ENCODE results near the gene VSNL1.

Gene VSNL1

DNA sequence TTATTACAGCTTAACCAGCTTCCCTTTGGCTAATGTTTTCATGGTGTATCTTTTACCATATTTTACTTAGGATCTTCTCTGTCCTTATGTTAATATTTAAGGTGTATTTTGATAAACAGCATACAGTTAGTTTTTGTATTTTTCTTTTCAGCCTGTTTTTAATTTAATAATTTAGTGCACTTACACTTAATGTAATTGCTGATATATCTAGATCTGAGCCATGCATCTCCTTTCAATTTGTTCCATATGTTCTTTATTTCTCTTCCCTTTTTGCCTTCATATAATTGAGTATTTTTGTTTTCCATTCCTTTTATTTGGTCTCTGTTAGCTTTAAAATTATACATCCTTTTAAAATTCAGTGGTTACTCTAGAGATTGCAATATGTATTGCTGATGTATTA is 134.3 kb downstream of the VSNL1 start:
- Histone ChIP-seq H3K4me1 (no peaks in the 10 kb centered on the region), H3K79me2 (no peaks in the 10 kb centered on the region), H3K4me3 (ENCODE audit: low read depth, low read length) (no peak overlapping the region), H3K9ac (no peak overlapping the region), H3K27ac (no peak overlapping the region), H3K36me3 (ENCODE audit: control insufficient read depth, insufficient read depth, low read length) (no peaks in the 10 kb centered on the region), H2AFZ (no peak overlapping the region), H3K4me2 (ENCODE audit: low read length) (no peak overlapping the region), H3K9me3 (ENCODE audit: control insufficient read depth, low read length) (no peaks in the 10 kb centered on the region), H3K27me3 (ENCODE audit: control insufficient read depth, insufficient read depth, low read length) (no peaks in the 10 kb centered on the region)
- TF ChIP-seq, protein P1, sequence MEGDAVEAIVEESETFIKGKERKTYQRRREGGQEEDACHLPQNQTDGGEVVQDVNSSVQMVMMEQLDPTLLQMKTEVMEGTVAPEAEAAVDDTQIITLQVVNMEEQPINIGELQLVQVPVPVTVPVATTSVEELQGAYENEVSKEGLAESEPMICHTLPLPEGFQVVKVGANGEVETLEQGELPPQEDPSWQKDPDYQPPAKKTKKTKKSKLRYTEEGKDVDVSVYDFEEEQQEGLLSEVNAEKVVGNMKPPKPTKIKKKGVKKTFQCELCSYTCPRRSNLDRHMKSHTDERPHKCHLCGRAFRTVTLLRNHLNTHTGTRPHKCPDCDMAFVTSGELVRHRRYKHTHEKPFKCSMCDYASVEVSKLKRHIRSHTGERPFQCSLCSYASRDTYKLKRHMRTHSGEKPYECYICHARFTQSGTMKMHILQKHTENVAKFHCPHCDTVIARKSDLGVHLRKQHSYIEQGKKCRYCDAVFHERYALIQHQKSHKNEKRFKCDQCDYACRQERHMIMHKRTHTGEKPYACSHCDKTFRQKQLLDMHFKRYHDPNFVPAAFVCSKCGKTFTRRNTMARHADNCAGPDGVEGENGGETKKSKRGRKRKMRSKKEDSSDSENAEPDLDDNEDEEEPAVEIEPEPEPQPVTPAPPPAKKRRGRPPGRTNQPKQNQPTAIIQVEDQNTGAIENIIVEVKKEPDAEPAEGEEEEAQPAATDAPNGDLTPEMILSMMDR (IDR thresholded peaks at IDR 0.05) = no peak

DNA sequence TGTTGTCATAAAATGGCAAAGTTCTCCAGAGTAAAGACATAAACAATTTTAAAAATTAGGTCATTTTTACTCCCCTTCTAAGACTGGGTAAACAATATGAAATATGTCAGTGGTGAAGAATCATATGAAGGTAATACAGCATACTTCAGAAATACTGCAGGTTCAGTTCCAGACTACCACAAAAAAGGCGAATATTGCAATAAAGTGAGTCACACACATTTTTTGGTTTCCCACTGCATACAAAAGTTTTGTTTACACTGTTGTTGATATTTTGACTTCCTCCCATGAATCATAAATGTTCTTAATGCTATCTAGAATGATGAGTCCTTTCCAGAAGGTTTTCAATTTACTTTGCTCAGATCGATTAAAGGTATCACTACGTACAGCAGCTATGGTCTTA is 139.6 kb downstream of the VSNL1 start:
- Histone ChIP-seq H3K36me3 (ENCODE audit: control insufficient read depth, insufficient read depth, low read length) (no peaks in the 10 kb centered on the region), H2AFZ (no peak overlapping the region), H3K79me2 (no peaks in the 10 kb centered on the region), H3K9me3 (ENCODE audit: control insufficient read depth, low read length) (no peaks in the 10 kb centered on the region), H3K4me3 (ENCODE audit: low read depth, low read length) (no peak overlapping the region), H3K9ac (no peak overlapping the region), H3K27ac (no peak overlapping the region), H3K4me2 (ENCODE audit: low read length) (no peak overlapping the region), H3K4me1 (no peaks in the 10 kb centered on the region), H3K27me3 (ENCODE audit: control insufficient read depth, insufficient read depth, low read length) (no peaks in the 10 kb centered on the region)
- TF ChIP-seq, protein P1 (IDR thresholded peaks at IDR 0.05) = no peak

DNA sequence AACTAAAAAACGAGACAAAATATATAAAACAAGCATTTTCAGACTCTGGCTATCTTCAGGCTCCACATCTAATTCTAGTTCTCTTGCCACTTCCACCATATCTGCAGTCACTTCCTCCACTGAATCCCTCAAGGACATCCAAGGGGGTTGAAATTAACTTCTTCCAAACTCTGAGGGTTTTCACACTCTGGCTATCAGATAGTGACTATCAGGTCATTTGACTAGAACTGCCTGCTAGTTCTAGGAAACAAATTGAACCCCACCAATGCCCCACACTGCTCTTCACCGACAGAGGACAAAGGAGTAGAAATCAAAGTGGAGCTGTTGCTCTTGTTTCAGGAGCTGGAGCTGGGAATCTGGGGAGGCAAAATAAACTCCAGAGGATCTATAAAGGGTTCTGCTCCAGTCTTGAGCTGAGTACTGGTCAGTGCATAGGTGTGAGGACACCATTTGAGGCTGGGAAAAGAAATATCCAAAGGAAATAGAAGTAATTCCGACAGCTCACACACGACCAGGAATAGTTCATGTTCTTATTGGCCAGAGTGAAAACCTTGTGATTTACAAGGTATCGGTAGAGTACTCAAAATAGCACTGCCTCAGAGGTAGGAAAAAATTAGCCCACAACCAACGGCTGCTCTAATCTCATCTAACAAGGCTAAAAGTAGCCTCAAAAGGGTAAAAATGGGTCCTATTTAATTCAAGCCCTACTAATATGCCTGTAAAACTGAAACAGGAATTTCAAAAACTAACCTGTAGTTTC is 141.8 kb downstream of the VSNL1 start:
- no peaks in the 10 kb centered on the region for H3K79me2 ChIP-seq
- no peaks in the 10 kb centered on the region for H3K9me3 ChIP-seq (ENCODE audit: control insufficient read depth, low read length)
- TF ChIP-seq, protein P1 (IDR thresholded peaks at IDR 0.05) = no peak
- no peaks in the 10 kb centered on the region for H3K36me3 ChIP-seq (ENCODE audit: control insufficient read depth, insufficient read depth, low read length)
- H3K27ac ChIP-seq = no peak overlapping the region
- H3K4me2 ChIP-seq (ENCODE audit: low read length) = no peak overlapping the region
- H2AFZ ChIP-seq = no peak overlapping the region
- H3K27me3 ChIP-seq (ENCODE audit: control insufficient read depth, insufficient read depth, low read length) = no peaks in the 10 kb centered on the region
- no peak overlapping the region for H3K4me3 ChIP-seq (ENCODE audit: low read depth, low read length)
- H3K9ac ChIP-seq = no peak overlapping the region
- H3K4me1 ChIP-seq = no peaks in the 10 kb centered on the region

DNA sequence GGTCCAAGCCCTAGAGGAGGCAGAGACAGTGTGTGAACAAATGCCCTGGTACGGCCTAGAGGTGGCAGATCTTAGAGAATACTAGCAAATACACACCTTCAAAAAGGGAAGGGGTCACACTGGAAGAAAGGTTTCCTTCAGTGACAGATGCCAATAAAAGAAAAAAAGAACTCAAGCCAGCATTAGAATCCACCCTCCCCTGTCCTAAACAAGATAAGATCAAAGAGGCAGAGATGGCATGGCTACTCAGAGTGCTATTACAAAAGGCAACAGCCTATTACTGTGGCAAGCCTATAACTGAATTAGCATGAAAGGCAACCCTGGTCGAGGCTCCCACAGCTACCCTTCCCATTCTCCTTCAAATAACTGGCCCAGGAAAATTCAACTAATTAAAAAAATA is 143.5 kb downstream of the VSNL1 start:
- TF ChIP-seq, protein P1 (IDR thresholded peaks at IDR 0.05) = no peak
- Histone ChIP-seq H3K4me2 (ENCODE audit: low read length) (no peak overlapping the region), H3K4me1 (no peaks in the 10 kb centered on the region), H3K79me2 (no peaks in the 10 kb centered on the region), H3K27ac (no peak overlapping the region), H3K4me3 (ENCODE audit: low read depth, low read length) (no peak overlapping the region), H3K9ac (no peak overlapping the region), H3K27me3 (ENCODE audit: control insufficient read depth, insufficient read depth, low read length) (no peaks in the 10 kb centered on the region), H3K36me3 (ENCODE audit: control insufficient read depth, insufficient read depth, low read length) (no peaks in the 10 kb centered on the region), H3K9me3 (ENCODE audit: control insufficient read depth, low read length) (no peaks in the 10 kb centered on the region), H2AFZ (no peak overlapping the region)

DNA sequence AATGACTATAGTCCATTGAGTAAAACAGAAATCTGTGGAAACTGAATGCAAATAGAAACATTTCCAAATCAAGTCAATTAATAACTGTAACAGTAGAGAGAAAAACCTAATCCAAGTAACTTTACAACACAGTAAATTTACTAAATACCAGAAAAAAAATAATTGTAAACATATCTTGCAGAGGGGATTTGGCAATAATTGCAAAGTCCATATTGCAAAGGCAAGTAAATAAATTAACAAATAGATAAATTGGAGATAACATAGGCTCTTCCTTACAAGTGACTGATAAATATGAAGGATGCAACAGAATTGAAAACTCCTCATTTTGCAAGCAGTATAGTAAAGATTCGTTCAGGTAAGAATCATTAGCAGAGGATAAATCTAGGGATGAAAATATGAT is 148.1 kb downstream of the VSNL1 start:
- Histone ChIP-seq H3K27me3 (ENCODE audit: control insufficient read depth, insufficient read depth, low read length) (no peaks in the 10 kb centered on the region), H3K9me3 (ENCODE audit: control insufficient read depth, low read length) (no peaks in the 10 kb centered on the region), H3K4me1 (no peaks in the 10 kb centered on the region), H3K79me2 (no peaks in the 10 kb centered on the region), H3K36me3 (ENCODE audit: control insufficient read depth, insufficient read depth, low read length) (no peaks in the 10 kb centered on the region), H3K4me3 (ENCODE audit: low read depth, low read length) (no peak overlapping the region), H3K9ac (no peak overlapping the region), H2AFZ (no peak overlapping the region), H3K4me2 (ENCODE audit: low read length) (no peak overlapping the region), H3K27ac (no peak overlapping the region)
- TF ChIP-seq, protein P1 (IDR thresholded peaks at IDR 0.05) = no peak
